ENCODE data around the gene SLAIN2.
"Not testable (repeated sequence)": the region's sequence is repeated elsewhere in the genome, so short reads cannot be mapped to it uniquely, and the experiment has no call there.

SLAIN2 gene

DNA sequence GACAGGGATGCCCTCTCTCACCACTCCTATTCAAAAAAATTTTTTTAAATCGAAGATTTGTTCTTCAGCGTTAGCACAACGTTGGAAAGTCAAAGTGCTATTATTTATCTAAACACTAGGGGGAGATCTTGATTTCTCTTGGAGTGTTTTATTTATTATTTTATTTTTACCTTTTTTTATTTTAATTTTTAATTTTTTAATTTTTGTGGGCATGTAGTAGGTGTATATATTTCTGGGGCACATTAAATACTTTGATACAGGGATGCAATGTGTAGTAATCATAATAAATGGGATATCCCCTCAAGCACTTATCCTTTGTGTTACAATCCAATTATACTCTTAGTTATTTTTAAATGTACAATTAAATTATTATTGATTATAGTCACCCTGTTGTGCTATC, 104.4 kb downstream of the SLAIN2 start:
- no peak for DNase-seq (ENCODE audit: low read depth)

DNA sequence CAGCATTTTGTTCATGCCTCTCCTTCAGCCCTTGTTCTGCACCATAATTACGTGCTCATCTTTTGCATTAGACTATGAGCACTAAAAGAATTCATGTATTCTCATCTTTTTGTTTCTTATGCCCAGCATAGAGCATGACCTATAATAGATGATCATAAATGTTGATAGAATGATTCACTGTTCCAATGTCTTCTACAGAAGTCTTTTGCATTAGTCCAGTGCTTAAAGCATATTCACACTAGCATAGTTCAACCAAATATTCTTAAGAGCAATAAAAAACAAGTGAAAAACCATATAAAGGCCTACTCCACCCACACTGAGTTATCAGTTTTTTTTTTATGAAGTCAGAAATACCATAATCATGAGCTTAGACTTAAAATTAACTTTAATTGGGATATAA, 105.3 kb downstream of the SLAIN2 start:
- DNase-seq (ENCODE audit: low read depth): no peak

DNA sequence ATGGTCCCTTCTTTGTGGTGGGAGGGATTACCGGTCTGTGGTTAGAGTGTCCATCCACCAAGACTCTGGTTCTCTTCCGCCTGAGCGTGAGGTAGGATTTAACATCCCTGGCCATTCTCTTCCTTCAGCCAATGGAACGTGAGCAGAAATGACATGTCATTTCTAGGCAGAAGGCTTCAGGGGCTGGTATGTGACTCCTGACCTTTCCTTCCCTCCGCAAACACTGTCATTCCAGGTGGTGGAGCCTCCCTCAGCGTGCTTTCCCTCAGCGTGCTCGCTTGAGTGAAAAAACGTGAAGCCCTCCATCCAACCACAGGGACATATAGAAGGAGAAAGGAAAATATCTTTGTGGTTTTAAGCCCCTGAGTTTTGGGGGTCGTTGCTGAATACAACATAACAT, 107.8 kb downstream of the SLAIN2 start:
- DNase-seq (ENCODE audit: low read depth): no peak

DNA sequence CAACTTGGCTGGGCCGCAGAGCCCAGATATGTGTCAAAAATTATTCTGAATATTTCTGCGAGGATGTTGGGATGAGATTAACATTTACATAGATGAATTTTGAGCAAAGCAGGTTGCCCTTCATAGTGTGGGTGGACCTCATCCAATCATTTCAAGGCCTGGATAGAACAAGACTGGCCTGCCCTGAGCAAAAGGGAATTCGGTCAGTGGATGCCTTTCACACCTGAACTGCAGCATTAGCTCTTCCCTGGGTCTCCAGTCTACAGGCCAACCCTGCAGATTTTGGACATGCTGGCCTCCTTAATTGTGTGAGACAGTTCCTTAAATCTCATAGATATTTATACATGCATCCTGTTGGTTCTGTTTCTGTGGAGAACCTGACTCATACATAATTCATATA, 109.4 kb downstream of the SLAIN2 start:
- no peak for DNase-seq (ENCODE audit: low read depth)

DNA sequence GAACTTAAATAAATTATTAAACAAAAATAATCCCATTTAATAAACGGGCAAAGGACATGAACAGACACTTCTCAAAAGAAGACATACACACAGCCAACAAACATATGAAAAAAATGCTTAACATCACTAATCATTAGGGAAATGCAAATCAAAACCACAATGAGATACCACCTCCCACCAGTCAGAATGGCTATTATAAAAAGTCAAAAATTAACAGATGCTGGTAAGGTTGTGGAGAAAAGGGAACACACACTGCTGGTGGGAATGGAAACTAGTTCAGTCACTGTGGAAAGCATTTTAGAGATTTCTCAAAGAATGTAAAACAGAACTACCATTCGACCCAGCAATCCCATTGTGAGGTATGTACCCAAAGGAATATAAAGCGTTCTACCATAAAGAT, 110.3 kb downstream of the SLAIN2 start:
- DNase-seq (ENCODE audit: low read depth): not testable (repeated sequence)

DNA sequence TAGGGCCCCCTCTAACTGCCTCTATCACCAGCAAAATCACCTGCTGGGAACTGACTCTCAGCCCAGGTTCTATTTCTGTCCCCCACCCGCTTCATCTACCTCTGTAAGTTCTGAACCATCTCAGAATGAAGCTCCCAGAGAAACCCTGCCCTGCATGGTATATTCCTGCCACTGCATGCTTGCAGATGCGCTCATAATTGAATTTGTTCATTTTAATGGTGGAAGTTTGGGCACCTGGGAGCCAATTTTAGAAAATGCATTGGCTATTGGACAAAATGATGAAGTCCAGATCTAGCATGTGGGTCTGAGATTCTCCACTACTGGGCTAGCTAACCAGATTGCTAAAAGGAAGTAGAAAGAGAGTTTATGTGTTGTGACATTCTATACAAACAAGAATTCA, 113.3 kb downstream of the SLAIN2 start:
- no peak for DNase-seq (ENCODE audit: low read depth)

DNA sequence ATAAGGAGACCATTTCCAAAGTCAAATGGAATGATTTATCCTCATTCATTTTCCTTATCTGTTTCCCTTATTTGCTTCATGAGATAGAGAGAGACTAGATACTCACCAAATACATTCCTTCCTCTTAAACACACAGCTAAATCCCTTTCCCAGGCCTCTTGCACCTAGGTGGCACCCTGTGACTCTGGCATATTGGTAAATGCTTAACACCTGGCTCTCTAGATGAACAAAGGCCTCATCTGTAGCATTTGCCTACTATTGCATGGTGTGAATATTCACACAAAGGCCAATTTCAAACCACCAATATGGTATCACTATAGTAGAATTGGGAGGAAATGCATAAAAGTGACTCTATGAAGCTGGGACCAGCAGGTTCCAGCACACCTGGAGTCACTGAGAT, 119.7 kb downstream of the SLAIN2 start:
- DNase-seq (ENCODE audit: low read depth): no peak

DNA sequence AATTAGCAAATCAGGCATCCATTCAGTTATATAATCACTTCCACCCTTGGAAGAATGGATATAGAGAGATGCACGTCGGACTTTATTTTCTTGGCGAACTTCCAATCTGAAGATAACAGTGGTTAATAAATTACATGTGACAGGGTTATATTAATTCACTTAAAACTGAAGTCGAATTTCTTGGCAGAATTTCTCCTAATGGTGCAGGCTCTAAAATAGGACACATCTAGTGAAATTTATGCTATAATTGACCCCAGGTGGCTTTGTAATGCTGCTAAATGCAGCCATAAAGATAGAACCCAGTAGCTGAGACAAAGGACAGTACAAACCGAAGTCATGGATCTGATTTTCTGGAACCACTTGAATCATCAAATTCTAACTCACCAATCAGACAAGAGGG, 121.0 kb downstream of the SLAIN2 start:
- DNase-seq (ENCODE audit: low read depth): no peak

DNA sequence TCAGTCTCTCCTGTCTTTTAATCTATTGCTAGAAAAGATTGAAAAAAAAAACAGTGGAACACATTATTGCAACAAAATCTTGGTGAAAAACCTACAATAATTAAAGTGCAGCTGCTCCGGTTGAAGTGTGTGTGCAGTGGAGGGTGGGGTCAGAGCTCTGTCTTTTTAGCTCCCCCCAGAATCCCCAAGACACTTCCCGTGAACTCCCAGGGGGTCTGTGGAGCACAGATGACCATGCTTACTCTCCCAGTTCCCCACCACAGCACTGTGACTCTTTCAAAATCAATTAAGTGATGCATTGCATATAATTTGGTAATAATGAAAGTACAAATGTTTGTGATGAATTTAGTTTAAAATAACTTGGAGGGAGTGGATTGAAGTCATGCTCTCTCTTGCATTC, 126.1 kb downstream of the SLAIN2 start:
- DNase-seq (ENCODE audit: low read depth): no peak

DNA sequence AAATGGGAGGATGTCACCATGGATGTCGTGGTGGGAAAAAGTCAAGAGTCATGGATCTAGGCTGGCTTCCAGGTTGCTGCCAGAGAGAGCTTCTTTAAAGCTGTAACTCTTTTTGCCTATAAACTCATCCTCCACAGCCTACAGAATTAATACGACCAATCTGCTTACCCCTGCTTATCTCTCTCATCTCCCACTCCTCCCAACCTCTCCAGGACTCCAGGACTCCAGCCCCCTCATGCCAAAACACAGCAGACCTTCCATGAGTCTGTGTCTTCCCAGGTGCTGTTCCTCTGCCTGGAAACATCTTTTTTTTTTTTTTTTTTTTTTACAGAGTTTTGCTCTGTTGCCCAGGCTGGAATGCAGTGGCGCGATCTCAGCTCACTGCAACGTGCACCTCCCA, 126.6 kb downstream of the SLAIN2 start:
- no peak for DNase-seq (ENCODE audit: low read depth)

DNA sequence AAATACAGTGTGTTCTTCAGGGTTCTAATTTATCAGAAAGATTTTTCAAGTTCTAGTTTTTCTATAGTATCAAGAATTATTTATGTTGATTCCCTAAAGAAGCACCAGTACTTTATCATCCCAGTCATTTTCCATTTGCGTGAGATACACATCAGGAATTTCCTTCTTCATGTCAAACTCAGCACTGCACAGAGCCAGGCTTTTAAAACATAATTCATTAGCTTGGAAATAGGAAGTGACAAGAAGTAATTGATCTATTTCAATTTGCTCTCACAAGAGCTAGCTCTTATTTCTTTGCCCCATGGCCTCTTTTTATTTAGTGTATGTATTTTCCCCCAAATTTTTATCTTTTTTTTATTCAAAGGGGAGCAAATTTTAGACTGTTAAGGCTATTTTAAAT, 128.8 kb downstream of the SLAIN2 start:
- DNase-seq (ENCODE audit: low read depth): no peak

DNA sequence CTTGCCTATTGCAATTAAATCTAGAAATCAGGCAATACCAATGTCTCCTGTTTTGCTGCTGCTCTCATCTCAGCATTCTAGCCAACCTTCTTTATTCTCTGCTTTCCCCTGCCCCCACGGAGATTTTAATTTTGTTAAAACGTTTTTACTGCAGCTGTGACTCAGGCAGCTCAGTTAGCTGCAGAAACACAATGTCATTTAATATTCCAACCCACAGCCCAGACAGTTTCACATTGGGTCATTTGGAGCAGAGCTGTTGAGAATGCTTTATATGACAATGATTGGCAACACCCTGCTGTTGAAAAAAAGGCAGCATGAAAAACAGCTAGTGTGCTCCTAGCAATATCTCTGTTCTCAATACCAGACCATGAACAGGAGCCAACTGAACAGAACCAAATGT, 129.2 kb downstream of the SLAIN2 start:
- DNase-seq (ENCODE audit: low read depth): no peak

DNA sequence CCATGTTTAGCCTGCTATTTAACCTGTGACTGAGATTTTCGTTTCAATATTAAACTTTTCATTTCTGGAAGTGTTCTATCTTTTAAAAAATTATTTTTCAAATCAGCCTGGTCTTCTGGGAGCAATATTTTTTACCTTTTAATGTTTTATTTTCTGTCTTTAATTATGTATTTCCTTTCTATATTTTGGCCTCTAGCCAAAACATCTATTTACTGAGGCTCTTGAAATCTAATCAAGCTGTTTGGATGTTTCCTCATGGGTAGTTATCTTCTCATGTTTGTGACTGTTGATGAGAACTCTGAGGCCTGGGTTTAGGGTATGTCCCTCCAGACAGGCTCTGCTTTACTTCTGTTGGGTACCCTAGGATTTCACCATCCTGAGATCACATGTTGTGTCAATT, 131.5 kb downstream of the SLAIN2 start:
- no peak for DNase-seq (ENCODE audit: low read depth)

DNA sequence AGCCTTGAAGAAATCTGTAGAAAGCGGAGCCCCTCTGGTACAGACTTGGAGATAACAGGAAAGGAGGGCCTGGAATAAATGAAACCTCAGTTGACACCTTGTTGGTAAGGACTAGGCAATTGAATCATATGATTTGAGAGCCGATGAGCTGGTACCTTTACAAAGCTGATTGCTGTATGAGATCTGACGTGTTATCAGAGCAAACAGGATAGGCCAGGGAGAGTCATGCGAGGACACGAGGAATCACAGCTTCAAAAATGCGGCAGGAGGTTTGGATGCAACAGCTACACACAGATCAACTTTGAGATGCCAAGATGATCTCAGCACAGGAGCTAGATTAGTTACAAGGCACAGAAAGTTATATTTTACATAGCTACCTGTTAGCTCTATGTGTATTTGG, 134.4 kb downstream of the SLAIN2 start:
- DNase-seq (ENCODE audit: low read depth): no peak
